T-helper 1 cell treated with Interleukin-12 subunit alpha and Interleukin-12 subunit beta and Interleukin-4 antibody, amounts not matched to agents 30 ng/mL and 1 ng/mL, for 36 hours (primary cell): Measurements from ENCODE around the gene PROSER3. TPM values are rescaled to one million over a fixed set of nuclear protein-coding genes. Genes with fewer than 3 reads are reported as not detected.
"Not testable (repeated sequence)": the region's sequence is repeated elsewhere in the genome, so short reads cannot be mapped to it uniquely, and the experiment has no call there.

Source experiments
- intact Hi-C: fragments of 100-400 bp; cut with micrococcal nuclease; formaldehyde crosslinking; loops from one replicate; pipeline ENCODE4 v1.15.1; 2024
- total RNA-seq: library from RNA; stranded (reverse); gene quantifications from 2 replicates; pipeline ENCODE4 v1.2.3, GENCODE V29; 2022

Gene PROSER3
- total RNA-seq, 1 donor from 2014 or later = 51.4 TPM

GRCh38 chr19:35789978-35790944 is 32.3 kb downstream of the PROSER3 start:
- intact Hi-C loops = no loop called here

GRCh38 chr19:35790981-35791813 is 33.2 kb downstream of the PROSER3 start:
- intact Hi-C loops = no loop called here

DNA sequence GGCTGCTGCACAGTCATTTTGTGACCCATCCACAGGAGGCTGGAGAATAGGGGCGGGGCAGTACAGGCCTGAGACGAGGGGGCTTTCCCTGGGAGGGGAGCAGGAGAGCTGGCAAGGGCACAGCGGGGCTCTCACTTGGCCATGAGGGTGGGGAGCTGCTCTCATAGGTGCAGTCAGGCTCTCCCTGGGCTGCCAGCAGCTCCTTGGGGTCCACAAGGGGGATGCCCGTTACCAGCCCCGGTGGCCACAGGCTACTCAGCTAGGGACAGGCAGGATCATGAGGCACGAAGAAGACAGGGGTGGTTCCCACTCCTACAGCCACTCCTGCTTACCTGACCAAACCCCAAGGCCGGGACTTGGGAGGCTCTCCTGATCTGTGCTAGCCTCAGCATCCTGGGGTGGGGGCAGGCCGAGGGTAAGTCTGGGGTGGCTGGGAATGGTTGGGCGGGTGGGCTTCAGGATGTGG is 33.9 kb downstream of the PROSER3 start:
- intact Hi-C loops = no loop called here

GRCh38 chr19:35792312-35792711 is 34.3 kb downstream of the PROSER3 start:
- intact Hi-C loops = no loop called here

- intact Hi-C loops = no loop called here
Measured at GRCh38 chr19:35792888-35793287, 34.9 kb downstream of the PROSER3 start.

DNA sequence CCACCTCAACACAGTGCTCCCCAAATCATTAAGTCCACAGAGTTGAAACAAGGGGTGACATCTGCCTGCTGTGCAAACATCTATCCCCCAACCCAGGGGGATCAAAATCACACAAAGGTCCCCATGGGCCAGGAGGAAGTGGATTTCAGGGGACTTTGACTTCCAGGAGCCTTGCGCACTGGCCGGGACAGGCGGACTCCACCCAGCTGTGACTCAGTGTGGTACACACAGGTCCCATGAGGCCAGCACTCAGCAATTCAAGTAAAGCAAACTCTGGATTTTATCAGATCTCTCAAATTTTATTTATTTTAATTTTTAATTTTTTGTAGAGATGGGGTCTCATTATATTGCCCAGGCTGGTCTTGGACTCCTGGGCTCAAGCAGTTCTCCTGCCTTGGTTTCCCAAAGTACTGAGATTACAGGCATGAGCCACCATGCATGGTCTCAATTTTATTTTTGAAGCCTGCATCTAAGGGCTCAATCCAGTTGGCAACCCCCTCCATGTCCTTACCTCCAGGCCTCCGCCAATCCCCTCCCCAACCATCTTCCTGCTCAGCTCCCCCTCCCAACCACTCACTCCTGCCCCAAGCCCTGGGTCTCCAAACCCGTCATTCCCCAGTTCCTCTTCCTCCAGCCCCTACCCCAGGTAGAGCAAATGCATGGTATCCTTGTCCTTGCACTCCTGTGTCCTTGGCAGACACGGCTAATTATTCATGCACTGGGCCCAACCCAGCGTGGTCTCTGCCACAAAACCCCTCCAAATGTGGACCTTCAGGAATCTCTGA is 35.6 kb downstream of the PROSER3 start:
- intact Hi-C loops = no loop called here

- intact Hi-C loops = not testable (repeated sequence)
Measured at GRCh38 chr19:35795564-35795963, 37.6 kb downstream of the PROSER3 start.

DNA sequence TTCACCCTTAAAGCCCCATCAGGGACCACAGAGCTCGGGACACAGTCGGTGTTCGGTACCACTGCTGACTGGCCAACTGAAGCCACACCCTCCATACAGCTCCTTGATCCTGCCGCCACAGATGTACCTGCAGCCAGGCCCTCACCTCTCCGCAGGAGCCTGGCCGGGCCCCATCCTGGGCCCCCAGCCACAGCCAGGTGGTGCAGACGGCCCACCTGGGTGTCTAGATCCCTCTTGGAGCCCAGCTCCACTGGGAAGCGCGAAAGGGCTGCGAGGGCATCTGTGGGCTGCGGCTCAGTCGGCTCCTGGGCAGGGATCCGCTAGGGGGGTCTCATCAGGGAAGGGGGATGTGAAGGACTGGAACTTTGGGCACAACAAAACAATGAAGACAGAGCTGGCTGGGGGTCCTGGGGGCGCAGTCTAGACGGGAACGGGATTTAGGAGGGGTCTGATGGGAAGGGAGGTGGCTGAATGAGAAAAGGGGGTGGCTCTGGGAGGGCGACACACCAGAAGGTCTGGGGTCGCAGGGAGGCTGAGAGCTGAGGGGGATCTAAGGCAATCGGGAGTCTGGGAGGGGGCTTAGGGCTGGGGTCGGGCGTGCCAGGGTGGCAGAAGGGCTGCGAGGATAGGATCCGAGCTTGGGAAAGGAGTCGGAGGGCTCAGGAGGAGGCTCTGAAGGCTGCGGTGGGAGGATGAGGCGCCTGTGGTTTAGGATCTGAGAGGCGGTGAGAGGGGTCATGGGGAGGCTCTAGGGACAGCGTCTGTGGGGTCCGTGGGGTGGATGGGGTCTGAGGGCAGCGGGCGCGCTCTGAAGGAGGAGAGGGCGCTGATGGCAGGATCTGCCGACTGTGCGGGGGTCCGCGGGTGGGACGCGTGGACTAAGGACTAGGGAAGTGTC is 38.9 kb downstream of the PROSER3 start:
- intact Hi-C loops = no loop called here

DNA sequence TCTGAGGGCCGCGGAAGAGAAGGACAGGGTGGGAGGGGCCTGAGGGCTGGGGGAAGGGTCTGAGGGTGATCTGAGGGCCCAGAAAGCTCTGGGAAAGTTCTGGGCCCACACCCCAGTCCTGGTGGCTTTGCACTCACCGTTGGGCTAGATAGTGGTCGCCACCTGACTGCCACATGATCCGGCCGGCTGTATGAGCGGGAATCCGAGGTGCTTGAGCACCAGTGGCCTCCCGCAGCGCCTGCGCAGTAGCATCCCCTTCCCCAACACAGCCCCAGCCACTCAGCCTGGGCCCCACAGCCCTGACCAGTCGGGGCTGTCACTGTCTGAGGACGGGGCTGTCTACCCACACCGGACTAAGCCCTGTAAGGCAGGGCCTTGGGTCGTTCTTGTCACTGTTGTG is 39.7 kb downstream of the PROSER3 start:
- intact Hi-C loops = no loop called here

DNA sequence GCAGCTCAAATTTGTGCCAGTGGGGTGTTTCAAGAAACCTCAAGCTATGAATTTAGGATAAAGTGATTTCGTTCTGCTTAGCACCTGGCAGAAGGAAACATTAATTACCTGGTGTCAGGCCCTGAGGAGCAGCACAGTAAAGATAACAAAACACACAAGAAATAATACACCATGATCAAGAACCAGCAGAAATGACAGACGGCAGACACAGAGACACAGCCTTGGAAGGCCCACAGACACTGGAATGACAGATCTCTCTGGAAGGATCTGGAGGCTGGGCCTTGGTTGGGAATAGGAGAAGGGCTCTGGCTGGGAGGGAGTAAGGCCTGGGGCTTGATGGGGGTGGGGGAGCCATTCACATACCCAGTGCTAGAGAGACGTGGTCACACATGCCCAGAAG is 43.9 kb downstream of the PROSER3 start:
- intact Hi-C loops = no loop called here

DNA sequence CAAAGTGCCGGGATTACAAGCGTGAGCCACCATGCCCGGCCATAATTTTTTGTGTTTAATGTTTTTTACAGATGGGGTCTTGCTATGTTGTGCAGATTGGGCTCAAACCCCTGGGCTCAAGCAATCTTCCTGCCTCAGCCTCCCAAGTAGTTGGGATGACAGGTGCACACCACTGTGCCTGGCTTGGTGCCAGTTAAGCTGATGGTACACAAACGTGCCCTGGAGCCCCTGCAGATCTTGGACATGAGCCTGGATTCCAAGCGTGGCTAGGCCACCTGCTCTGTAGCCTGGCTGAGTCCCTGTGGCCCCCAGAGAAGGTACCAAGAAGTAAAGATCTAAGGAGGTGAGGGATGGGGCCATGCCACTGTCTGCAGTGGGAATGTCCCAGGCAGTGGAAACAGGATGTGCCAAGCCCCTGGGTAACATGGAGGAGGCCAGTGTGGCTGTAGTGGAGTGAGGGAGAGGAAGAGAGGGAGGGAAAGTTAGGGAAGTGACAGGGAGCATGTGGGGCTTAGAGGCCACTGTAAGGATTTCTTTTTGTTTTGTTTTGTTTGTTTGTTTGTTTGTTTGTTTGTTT is 47.6 kb downstream of the PROSER3 start:
- intact Hi-C loops = no loop called here

- intact Hi-C loops = no loop called here
Measured at GRCh38 chr19:35806597-35806996, 48.6 kb downstream of the PROSER3 start.

DNA sequence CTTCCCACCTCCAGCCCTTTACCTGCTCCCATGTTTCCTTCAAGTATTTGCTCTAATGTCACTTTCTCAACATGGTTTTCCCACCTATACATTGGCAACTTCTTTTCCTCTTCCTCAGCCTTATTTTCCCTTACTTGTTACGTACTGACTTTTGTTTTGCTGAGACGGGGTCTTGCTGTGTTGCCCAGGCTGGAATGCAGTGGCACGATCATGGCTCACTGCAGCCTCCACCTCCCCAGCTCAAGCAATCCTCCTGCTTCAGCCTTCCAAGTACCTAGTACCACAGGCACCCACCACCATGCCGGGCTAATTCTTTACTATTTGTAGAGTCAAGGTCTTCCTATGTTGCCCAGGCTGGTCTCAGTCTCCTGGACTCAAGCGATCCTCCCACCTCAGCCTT is 49.7 kb downstream of the PROSER3 start:
- intact Hi-C loops = no loop called here

DNA sequence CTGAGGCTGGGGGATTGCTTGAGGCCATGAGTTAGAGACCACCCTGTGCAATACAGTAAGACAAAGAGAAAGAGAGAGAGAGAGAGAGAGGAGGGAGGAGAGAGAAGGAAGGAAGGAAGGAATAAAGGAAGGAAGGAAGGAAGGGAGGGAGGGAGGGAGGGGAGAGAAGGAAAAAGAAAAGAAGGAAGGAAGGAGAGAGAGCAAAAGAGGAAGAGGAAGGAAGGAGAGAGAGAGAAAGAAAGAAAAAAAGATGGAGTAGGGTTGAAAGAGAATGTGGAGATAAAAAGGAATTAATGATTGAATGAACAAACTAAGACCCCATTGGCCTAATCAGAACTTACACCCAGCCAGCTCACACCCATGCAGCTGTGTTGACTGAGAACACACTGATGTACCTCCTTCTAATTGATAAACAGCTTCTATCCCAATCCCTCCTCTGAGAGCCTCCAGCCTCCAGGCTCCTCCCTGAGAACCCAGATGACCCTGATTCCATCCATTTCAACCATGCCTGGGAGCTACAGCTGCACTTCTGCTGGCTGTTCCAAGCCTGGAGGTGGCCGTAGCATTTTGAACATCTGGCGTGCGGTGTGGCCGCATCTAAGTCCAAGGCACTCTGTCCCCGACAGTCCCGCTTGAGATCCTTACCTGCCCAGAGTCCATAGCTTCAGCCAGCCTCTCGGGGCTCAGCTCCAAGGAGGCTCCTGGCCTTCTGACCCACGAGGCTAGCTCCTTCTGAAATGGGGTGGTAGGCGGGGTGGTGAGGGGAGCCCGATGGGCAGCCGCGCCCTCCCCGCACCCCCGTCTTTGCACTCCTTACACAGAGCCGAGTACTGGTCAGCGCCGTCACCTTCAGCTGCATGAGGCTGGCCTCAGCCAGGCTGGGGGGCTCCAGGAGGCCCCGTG is 53.6 kb downstream of the PROSER3 start:
- intact Hi-C loops = no loop called here

- intact Hi-C loops = no loop called here
Measured at GRCh38 chr19:35812220-35813042, 54.5 kb downstream of the PROSER3 start, which contains the start of gene PRODH2. PRODH2 (minus strand) TSS chr19:35812845; CDS start chr19:35812805, 40 bp downstream.

- intact Hi-C loops = no loop called here
Measured at GRCh38 chr19:35813043-35813890, 55.3 kb downstream of the PROSER3 start.

GRCh38 chr19:35816262-35816661 is 58.3 kb downstream of the PROSER3 start:
- intact Hi-C loops = no loop called here
